Measurements from ENCODE around the gene RPTN. TPM values are rescaled to one million over a fixed set of nuclear protein-coding genes. Genes with fewer than 3 reads are reported as not detected.

Gene RPTN
- total and polyA plus RNA-seq, 2 of the 4 experiments (the other 2 are of a cell fraction) = not detected

DNA sequence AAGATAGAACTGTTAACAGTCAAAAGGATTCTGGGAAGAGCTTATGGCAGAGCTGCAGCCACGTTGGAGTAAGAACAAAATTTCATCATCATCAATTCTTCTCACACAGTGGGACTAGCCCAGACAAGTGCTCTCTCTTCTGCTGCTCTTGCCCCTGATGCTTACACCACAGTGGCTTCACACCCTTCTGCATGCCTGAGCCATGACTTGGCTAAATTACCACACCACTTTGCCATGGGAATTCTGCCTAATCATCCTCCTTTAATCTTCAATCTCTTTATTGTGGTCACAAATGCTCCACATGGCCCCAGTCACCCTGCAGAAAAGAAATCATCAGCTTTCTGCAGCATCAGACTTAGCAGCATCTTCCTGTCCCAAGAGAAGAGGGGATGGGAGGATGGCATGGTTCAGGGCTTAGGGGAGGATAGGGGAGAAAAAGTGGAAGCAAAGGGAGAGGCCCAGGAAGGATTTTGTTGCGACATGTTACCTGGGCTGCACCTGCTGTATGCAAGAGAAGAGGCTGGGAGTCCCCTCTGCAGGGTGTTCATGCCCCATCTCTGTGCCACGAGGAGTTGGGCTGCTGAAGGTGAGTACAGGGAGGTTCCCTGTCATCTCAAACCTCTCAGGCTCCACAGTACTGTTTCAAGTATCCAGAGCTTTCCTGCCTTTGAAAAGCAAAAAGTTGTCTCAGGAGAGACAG lies 9.0 kb upstream of the RPTN start:
- dilution Hi-C loops (cut with HindIII; ENCODE audit: low sequenced_read_pairs, unreplicated experiment) = no loop called here
- H4K8ac ChIP-seq (ENCODE audit: low read depth in 2 of 2, low read length in 2 of 2) = no peak overlapping the region
- H2BK120ac ChIP-seq (ENCODE audit: low read depth, low read length) = no peak overlapping the region
- no peak overlapping the region for H4K91ac ChIP-seq (ENCODE audit: insufficient read depth, low read depth, low read length)
- WGBS, 2 experiments (ENCODE audit: extremely low coverage in 2 of 2, insufficient read length in 1 of 2) = no CpG with 5 or more reads among the region's 3 CpGs
- H2AK5ac ChIP-seq (ENCODE audit: low read depth, low read length) = no peak overlapping the region
- no peak overlapping the region for H3K4ac ChIP-seq (ENCODE audit: low read depth, low read length)
- H3K9me1 ChIP-seq (ENCODE audit: insufficient read depth, low read length) = no peaks in the 10 kb centered on the region
- no peak overlapping the region for H3K9ac ChIP-seq (ENCODE audit: low read depth, low read length)
- H2BK20ac ChIP-seq (ENCODE audit: low read depth, low read length) = no peak overlapping the region
- H4K20me1 ChIP-seq (ENCODE audit: insufficient read depth, low read length) = no peaks in the 10 kb centered on the region
- no peaks in the 10 kb centered on the region for H3K36me3 ChIP-seq (ENCODE audit: control insufficient read depth, insufficient read depth, low read length)
- H2BK5ac ChIP-seq (ENCODE audit: low read depth, low read length, poor library complexity, severe bottlenecking) = no peak overlapping the region
- no peak overlapping the region for H3K18ac ChIP-seq (ENCODE audit: low read depth, low read length)
- H2AFZ ChIP-seq (replicated peaks; ENCODE audit: low read length, poor library complexity) = no peak overlapping the region
- no peak overlapping the region for H3K4me2 ChIP-seq (ENCODE audit: low read depth, low read length)
- no peak overlapping the region for H2BK15ac ChIP-seq (ENCODE audit: low read depth, low read length)
- no peak overlapping the region for H3K27ac ChIP-seq (ENCODE audit: insufficient read depth, low read length)
- in situ Hi-C loops (cut with MboI; ENCODE audit: low sequenced_read_pairs) = no loop called here
- DNase-seq (peak; percentile 8), ATAC-seq (ENCODE audit: low read depth) (no peak)
- no peak overlapping the region for H3K4me3 ChIP-seq (ENCODE audit: insufficient read depth, low read depth, low read length)
- H3K23ac ChIP-seq (ENCODE audit: low read depth, low read length) = no peak overlapping the region
- H3K14ac ChIP-seq (replicated peaks; ENCODE audit: low read depth, low read length) = no peak overlapping the region
- ChIA-PET CTCF (no interaction called here), POLR2A (ENCODE audit: unreplicated experiment) (no interaction called here)
- H3K56ac ChIP-seq (ENCODE audit: extremely low read depth, insufficient read depth, low read length) = no peak overlapping the region
- H3K4me1 ChIP-seq (ENCODE audit: control insufficient read depth, insufficient read depth, low read length) = no peaks in the 10 kb centered on the region; the same call in 1 of the 2 replicates
- peaks cover 5% of the 10 kb centered on the region; the same call in 1 of the 2 replicates for H3K27me3 ChIP-seq (ENCODE audit: control insufficient read depth, insufficient read depth, low read length)
- H4K5ac ChIP-seq (ENCODE audit: low read depth, low read length) = no peak overlapping the region
- no peaks in the 10 kb centered on the region for H3K79me1 ChIP-seq (ENCODE audit: low read depth in 1 of 2, low read length in 2 of 2)
- H2AK9ac ChIP-seq (replicated peaks; ENCODE audit: low read depth, low read length, poor library complexity) = no peak overlapping the region
- TF ChIP-seq NFE2L2 (IDR thresholded peaks at IDR 0.05; ENCODE audit: low read depth, low read length) = peak; percentile 70; the same call in 1 of the 2 replicates
- TF ChIP-seq CEBPB (IDR thresholded peaks at IDR 0.05; ENCODE audit: low read depth, low read length) = no peak
- no peak for TF ChIP-seq SMC3 (IDR thresholded peaks at IDR 0.05; ENCODE audit: low read depth, low read length)
- TF ChIP-seq POLR2A (IDR thresholded peaks at IDR 0.05; ENCODE audit: low read depth, low read length) = no peak
- no peaks in the 10 kb centered on the region for H3K9me3 ChIP-seq (ENCODE audit: control insufficient read depth, insufficient read depth, low read length)
- no TSS peak for BruUV-seq (replicated peaks)
- intact Hi-C loops (cut with micrococcal nuclease) = no loop called here

Data from IMR-90 (cell line).